Neural cell (in vitro differentiated cells): ENCODE measurements around the gene PPP1R1A. TPM values are rescaled to one million over a fixed set of nuclear protein-coding genes. Genes with fewer than 3 reads are reported as not detected.

Source experiments
- H2AFZ ChIP-seq: fragments of 200-600, 300-800 bp; sonication (generic), shearing (Covaris generic); 2 replicates; pipeline ENCODE4 v1.6.0; 2014; ENCODE audit warnings: low read depth, mild to moderate bottlenecking, antibody characterized with exemption, low read length, moderate library complexity
- H3F3A ChIP-seq: fragments of 200-600 bp; shearing (Covaris generic); 2 replicates; pipeline ENCODE4 v1.6.1; 2016; ENCODE audit warnings: mild to moderate bottlenecking, moderate library complexity, mixed read lengths, antibody characterized with exemption, low read length; ENCODE audit not compliant: insufficient read depth, poor library complexity, severe bottlenecking
- H3K27ac ChIP-seq: fragments of 200-600, 300-800 bp; sonication (generic), shearing (Covaris generic); 2 replicates; pipeline ENCODE4 v1.5.1; 2014; ENCODE audit warnings: mild to moderate bottlenecking, low read length, moderate library complexity
- H3K27me3 ChIP-seq: fragments of 300-800, 200-600 bp; sonication (generic), shearing (Covaris generic); 2 replicates; pipeline ENCODE4 v1.6.0; 2014; ENCODE audit warnings: mild to moderate bottlenecking, low read depth, low read length, moderate library complexity; ENCODE audit not compliant: insufficient read depth
- H3K36me3 ChIP-seq: fragments of 300-800, 200-600 bp; sonication (generic), shearing (Covaris generic); 2 replicates; pipeline ENCODE4 v1.5.1; 2014; ENCODE audit warnings: mild to moderate bottlenecking, antibody characterized with exemption, low read length, moderate library complexity; ENCODE audit not compliant: insufficient read depth
- H3K4me2 ChIP-seq: fragments of 300-800, 200-600 bp; sonication (generic), shearing (Covaris generic); 2 replicates; pipeline ENCODE4 v1.6.0; 2014; ENCODE audit warnings: mild to moderate bottlenecking, low read length
- H3K4me3 ChIP-seq: fragments of 300-800, 200-600 bp; sonication (generic), shearing (Covaris generic); 2 replicates; pipeline ENCODE4 v1.5.1; 2014; ENCODE audit warnings: mild to moderate bottlenecking, low read length, moderate library complexity
- H3K79me2 ChIP-seq: fragments of 200-600 bp; shearing (Covaris generic); replicated peaks from 2 replicates; pipeline ENCODE4 v1.6.0; 2014; ENCODE audit warnings: mild to moderate bottlenecking, low read length, moderate library complexity; ENCODE audit not compliant: insufficient read depth
- H3K9ac ChIP-seq: fragments of 300-800, 200-600 bp; sonication (generic), shearing (Covaris generic); 2 replicates; pipeline ENCODE4 v1.6.1; 2016; ENCODE audit warnings: mild to moderate bottlenecking, low read length, mixed read lengths
- H3K9me2 ChIP-seq: fragments of 200-600 bp; shearing (Covaris generic); 2 replicates; pipeline ENCODE4 v1.6.1; 2016; ENCODE audit warnings: mild to moderate bottlenecking, low read length, mixed read lengths; ENCODE audit not compliant: insufficient read depth
- H3K9me3 ChIP-seq: fragments of 200-600, 300-800 bp; sonication (generic), shearing (Covaris generic); 2 replicates; pipeline ENCODE4 v1.6.1; 2016; ENCODE audit warnings: mild to moderate bottlenecking, mixed run types, low read length, moderate library complexity, mixed read lengths
- H4K20me1 ChIP-seq: fragments of 200-600 bp; shearing (Covaris generic); 2 replicates; pipeline ENCODE4 v1.6.1; 2016; ENCODE audit warnings: mild to moderate bottlenecking, mixed run types; ENCODE audit not compliant: insufficient read depth
- EP300 ChIP-seq: fragments of 450-650 bp; conservative IDR thresholded peaks from 2 replicates; pipeline ENCODE4 v1.6.1; 2014; ENCODE audit warnings: antibody characterized with exemption, mild to moderate bottlenecking, moderate library complexity; ENCODE audit not compliant: poor library complexity, severe bottlenecking
- EZH2 ChIP-seq: fragments of 200-600, 300-800 bp; shearing (Covaris generic), sonication (generic); IDR thresholded peaks from 2 replicates; pipeline ENCODE4 v1.6.1; 2014; ENCODE audit warnings: antibody characterized with exemption, low read length, borderline replicate concordance, mild to moderate bottlenecking; ENCODE audit not compliant: insufficient read depth, poor library complexity, severe bottlenecking
- MXI1 ChIP-seq: fragments of 450-650 bp; conservative IDR thresholded peaks from 2 replicates; pipeline ENCODE4 v1.6.1; 2014; ENCODE audit warnings: antibody characterized with exemption, mild to moderate bottlenecking; ENCODE audit not compliant: poor library complexity, severe bottlenecking
- POLR2AphosphoS5 ChIP-seq: IDR thresholded peaks from 2 replicates; pipeline ENCODE4 v1.6.1; 2012
- RAD21 ChIP-seq: fragments of 450-650 bp; conservative IDR thresholded peaks from 2 replicates; pipeline ENCODE4 v1.6.1; 2014; ENCODE audit warnings: antibody characterized with exemption, mild to moderate bottlenecking, moderate library complexity
- SMC3 ChIP-seq: fragments of 450-650 bp; conservative IDR thresholded peaks from 2 replicates; pipeline ENCODE4 v1.6.1; 2014; ENCODE audit warnings: antibody characterized with exemption, mild to moderate bottlenecking, moderate library complexity; ENCODE audit not compliant: poor library complexity
- TAF1 ChIP-seq: IDR thresholded peaks from 2 replicates; pipeline ENCODE4 v1.6.1; 2012; ENCODE audit warnings: low read depth
- polyA plus RNA-seq: library from polyadenylated mRNA; depleted of rRNA; stranded (reverse); fragments of >200 nt; gene quantifications from 2 replicates; pipeline ENCODE4 v1.2.3, GENCODE V29; 2014
- TF ChIP-seq, protein P1 (sequence below): fragments of 450-650 bp; IDR thresholded peaks from 2 replicates; pipeline ENCODE4 v1.5.1; 2014; ENCODE audit warnings: antibody characterized with exemption, mild to moderate bottlenecking, moderate library complexity; ENCODE audit not compliant: poor library complexity, severe bottlenecking
- TF ChIP-seq, protein P2 (sequence below): IDR thresholded peaks from 2 replicates; pipeline ENCODE4 v1.6.1; 2012; ENCODE audit warnings: borderline replicate concordance

The PPP1R1A gene
- polyA plus RNA-seq, 1 donor from 2014 or later, result 28.9 TPM

DNA sequence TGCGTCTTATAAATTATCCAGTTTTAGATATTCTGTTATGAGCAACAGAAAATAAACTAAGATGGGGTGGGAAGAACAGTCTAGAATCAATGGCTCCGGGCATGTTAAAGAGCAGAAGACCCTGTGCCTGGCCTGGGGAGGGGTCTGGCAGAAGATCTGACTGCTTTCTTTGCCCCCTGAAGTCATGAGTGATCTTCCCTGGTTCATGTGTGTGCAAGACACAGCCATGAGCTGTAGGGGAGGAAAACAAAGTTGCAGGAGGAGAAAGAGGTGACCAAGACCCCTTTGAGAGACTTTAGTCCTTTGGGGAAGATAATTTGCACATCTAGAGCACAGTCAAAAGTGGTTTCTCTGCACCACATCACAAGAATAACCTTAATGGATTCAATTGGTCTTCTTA, 41.5 kb upstream of the PPP1R1A start:
- Histone ChIP-seq H3K27me3 (no peaks in the 10 kb centered on the region), H3K9ac (no peak overlapping the region), H3K4me3 (no peak overlapping the region), H3K9me3 (peaks cover 10% of the 10 kb centered on the region), H2AFZ (no peak overlapping the region), H3K9me2 (no peaks in the 10 kb centered on the region), H3K4me2 (no peak overlapping the region), H3F3A (no peaks in the 10 kb centered on the region), H3K27ac (no peak overlapping the region), H3K79me2 (no peaks in the 10 kb centered on the region), H4K20me1 (no peaks in the 10 kb centered on the region), H3K36me3 (no peaks in the 10 kb centered on the region)
- TF ChIP-seq TAF1 (no peak), MXI1 (no peak)
- TF ChIP-seq, protein P1, sequence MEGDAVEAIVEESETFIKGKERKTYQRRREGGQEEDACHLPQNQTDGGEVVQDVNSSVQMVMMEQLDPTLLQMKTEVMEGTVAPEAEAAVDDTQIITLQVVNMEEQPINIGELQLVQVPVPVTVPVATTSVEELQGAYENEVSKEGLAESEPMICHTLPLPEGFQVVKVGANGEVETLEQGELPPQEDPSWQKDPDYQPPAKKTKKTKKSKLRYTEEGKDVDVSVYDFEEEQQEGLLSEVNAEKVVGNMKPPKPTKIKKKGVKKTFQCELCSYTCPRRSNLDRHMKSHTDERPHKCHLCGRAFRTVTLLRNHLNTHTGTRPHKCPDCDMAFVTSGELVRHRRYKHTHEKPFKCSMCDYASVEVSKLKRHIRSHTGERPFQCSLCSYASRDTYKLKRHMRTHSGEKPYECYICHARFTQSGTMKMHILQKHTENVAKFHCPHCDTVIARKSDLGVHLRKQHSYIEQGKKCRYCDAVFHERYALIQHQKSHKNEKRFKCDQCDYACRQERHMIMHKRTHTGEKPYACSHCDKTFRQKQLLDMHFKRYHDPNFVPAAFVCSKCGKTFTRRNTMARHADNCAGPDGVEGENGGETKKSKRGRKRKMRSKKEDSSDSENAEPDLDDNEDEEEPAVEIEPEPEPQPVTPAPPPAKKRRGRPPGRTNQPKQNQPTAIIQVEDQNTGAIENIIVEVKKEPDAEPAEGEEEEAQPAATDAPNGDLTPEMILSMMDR, result no peak

DNA sequence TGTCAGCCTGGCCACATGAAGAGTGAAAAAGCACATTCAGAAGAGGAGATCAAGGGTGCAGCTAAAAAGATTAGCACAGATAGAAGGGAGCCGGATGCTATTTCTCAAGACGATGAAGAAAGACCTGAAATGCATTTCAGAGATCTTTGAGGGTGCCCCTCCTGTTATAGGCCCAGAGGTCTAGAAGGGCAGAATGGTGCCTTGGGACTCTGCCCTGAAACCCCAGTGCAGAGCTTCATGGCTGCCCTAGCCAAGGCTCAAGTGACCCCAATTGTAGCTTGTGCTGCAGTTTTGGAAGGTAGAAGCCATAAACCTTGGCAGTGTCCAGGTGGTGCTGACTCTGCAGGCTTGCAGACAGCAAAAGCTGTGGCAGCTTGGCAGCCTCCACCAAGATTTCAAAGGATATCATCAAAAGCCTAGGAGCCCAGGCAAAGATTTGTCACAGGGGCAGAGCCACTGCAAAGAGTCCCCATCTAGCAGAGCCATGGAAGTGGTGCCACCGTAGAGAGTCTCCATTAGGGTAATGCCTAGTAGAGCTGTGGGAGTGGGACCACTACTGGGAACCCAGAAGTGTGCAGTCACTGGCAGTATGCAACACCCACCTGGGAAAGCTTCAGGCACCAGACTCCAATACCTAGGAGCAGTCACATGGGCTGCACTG, 39.9 kb upstream of the PPP1R1A start:
- Histone ChIP-seq H2AFZ (no peak overlapping the region), H3K9me3 (peaks cover 10% of the 10 kb centered on the region), H3K9me2 (no peaks in the 10 kb centered on the region), H3K4me2 (no peak overlapping the region), H3K4me3 (no peak overlapping the region), H3K27ac (no peak overlapping the region), H3F3A (no peaks in the 10 kb centered on the region), H3K27me3 (no peaks in the 10 kb centered on the region), H3K9ac (no peak overlapping the region), H4K20me1 (no peaks in the 10 kb centered on the region), H3K36me3 (no peaks in the 10 kb centered on the region), H3K79me2 (no peaks in the 10 kb centered on the region)
- TF ChIP-seq POLR2AphosphoS5, result no peak
- TF ChIP-seq SMC3, result no peak
- no peak for TF ChIP-seq RAD21

DNA sequence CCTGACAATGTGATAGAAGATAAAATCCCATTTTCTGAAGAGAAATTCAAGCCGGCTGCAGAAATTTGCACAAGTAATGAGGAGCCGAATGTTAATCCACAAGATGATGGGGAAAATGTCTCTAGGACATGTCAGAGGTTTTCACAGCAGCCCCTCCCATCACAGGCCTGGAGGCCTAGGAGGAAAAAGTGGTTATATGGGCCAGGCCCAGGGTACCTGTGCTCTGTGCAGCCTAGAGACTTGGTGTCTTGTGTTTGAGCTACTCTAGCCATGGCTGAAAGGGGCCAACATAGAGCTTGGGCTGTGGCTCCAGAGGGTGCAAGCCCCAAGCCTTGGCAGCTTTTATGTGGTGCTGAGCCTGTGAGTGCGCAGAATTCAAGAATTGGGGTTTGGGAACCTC, 38.8 kb upstream of the PPP1R1A start:
- Histone ChIP-seq H3K36me3 (no peaks in the 10 kb centered on the region), H3K27ac (no peak overlapping the region), H3K4me2 (no peak overlapping the region), H3K27me3 (no peaks in the 10 kb centered on the region), H4K20me1 (no peaks in the 10 kb centered on the region), H3K9me3 (peaks cover 10% of the 10 kb centered on the region), H3K9me2 (no peaks in the 10 kb centered on the region), H3K79me2 (no peaks in the 10 kb centered on the region), H2AFZ (no peak overlapping the region), H3F3A (no peaks in the 10 kb centered on the region), H3K9ac (no peak overlapping the region), H3K4me3 (no peak overlapping the region)
- no peak for TF ChIP-seq MXI1
- no peak for TF ChIP-seq EZH2
- TF ChIP-seq EP300, result no peak
- TF ChIP-seq RAD21, result no peak
- no peak for TF ChIP-seq POLR2AphosphoS5
- TF ChIP-seq TAF1, result no peak
- TF ChIP-seq SMC3, result no peak
- TF ChIP-seq, protein P2, sequence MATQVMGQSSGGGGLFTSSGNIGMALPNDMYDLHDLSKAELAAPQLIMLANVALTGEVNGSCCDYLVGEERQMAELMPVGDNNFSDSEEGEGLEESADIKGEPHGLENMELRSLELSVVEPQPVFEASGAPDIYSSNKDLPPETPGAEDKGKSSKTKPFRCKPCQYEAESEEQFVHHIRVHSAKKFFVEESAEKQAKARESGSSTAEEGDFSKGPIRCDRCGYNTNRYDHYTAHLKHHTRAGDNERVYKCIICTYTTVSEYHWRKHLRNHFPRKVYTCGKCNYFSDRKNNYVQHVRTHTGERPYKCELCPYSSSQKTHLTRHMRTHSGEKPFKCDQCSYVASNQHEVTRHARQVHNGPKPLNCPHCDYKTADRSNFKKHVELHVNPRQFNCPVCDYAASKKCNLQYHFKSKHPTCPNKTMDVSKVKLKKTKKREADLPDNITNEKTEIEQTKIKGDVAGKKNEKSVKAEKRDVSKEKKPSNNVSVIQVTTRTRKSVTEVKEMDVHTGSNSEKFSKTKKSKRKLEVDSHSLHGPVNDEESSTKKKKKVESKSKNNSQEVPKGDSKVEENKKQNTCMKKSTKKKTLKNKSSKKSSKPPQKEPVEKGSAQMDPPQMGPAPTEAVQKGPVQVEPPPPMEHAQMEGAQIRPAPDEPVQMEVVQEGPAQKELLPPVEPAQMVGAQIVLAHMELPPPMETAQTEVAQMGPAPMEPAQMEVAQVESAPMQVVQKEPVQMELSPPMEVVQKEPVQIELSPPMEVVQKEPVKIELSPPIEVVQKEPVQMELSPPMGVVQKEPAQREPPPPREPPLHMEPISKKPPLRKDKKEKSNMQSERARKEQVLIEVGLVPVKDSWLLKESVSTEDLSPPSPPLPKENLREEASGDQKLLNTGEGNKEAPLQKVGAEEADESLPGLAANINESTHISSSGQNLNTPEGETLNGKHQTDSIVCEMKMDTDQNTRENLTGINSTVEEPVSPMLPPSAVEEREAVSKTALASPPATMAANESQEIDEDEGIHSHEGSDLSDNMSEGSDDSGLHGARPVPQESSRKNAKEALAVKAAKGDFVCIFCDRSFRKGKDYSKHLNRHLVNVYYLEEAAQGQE, result no peak
- TF ChIP-seq, protein P1, result no peak
